ENCODE measurements around the gene TENT4A. TPM values are rescaled to one million over a fixed set of nuclear protein-coding genes. Genes with fewer than 3 reads are reported as not detected.

Gene TENT4A
- total RNA-seq, 1 experiment from 2014 or later: 29.2 TPM

- CTCF ChIA-PET: no interaction called here
- Mint-ChIP-seq H3K27me3 (ENCODE audit: low read depth) (no peaks in the 10 kb centered on the region), H3K4me1 (peaks cover 11% of the 10 kb centered on the region), H3K9me3 (no peaks in the 10 kb centered on the region), H3K36me3 (peaks cover 83% of the 10 kb centered on the region), H3K4me3 (no peak overlapping the region), H3K27ac (no peak overlapping the region)
- no peak for TF ChIP-seq RELA (CRISPR knock-in tag; IDR thresholded peaks at IDR 0.05; ENCODE audit: borderline replicate concordance)
- no peak for TF ChIP-seq AFF4 (CRISPR knock-in tag; IDR thresholded peaks at IDR 0.05; ENCODE audit: borderline replicate concordance)
- TF ChIP-seq ESRRA (CRISPR knock-in tag; IDR thresholded peaks at IDR 0.05; ENCODE audit: borderline replicate concordance): no peak
- TF ChIP-seq OVOL2 (CRISPR knock-in tag; IDR thresholded peaks at IDR 0.05; ENCODE audit: borderline replicate concordance): no peak
- TF ChIP-seq TCF7 (CRISPR knock-in tag; IDR thresholded peaks at IDR 0.05; ENCODE audit: low read depth): no peak
- TF ChIP-seq NFE2L1 (CRISPR knock-in tag; IDR thresholded peaks at IDR 0.05): no peak
- no peak for TF ChIP-seq ATF2 (CRISPR knock-in tag; IDR thresholded peaks at IDR 0.05; ENCODE audit: borderline replicate concordance, low read depth)
- TF ChIP-seq SP1 (CRISPR knock-in tag; conservative IDR thresholded peaks at IDR 0.05): no peak
- TF ChIP-seq ZBTB21 (CRISPR knock-in tag; IDR thresholded peaks at IDR 0.05; ENCODE audit: borderline replicate concordance): no peak
- TF ChIP-seq IRF2 (CRISPR knock-in tag; IDR thresholded peaks at IDR 0.05; ENCODE audit: borderline replicate concordance, low read depth): no peak
- no peak for TF ChIP-seq NFYB (CRISPR knock-in tag; conservative IDR thresholded peaks at IDR 0.05; ENCODE audit: low read depth)
- TF ChIP-seq ATF6 (CRISPR knock-in tag; IDR thresholded peaks at IDR 0.05): no peak
- no peak for TF ChIP-seq E2F4 (CRISPR knock-in tag; IDR thresholded peaks at IDR 0.05; ENCODE audit: borderline replicate concordance, low read depth)
- no peak for TF ChIP-seq ZNF512 (CRISPR knock-in tag; IDR thresholded peaks at IDR 0.05; ENCODE audit: borderline replicate concordance)
- TF ChIP-seq ZNF121 (CRISPR knock-in tag; IDR thresholded peaks at IDR 0.05): no peak
- POLR2A ChIA-PET: no interaction called here
- DNase-seq (ENCODE audit: low spot score) (no peak), ATAC-seq (no peak)
Observed at GRCh38 chr5:6752782-6753181, 39.5 kb downstream of the TENT4A start.

GRCh38 chr5:6753851-6754250 lies 40.6 kb downstream of the TENT4A start:
- POLR2A ChIA-PET: no interaction called here
- TF ChIP-seq ERG (CRISPR knock-in tag; IDR thresholded peaks at IDR 0.05): no peak
- TF ChIP-seq ZNF281 (CRISPR knock-in tag; IDR thresholded peaks at IDR 0.05): no peak
- TF ChIP-seq ESRRA (CRISPR knock-in tag; IDR thresholded peaks at IDR 0.05; ENCODE audit: borderline replicate concordance): no peak
- TF ChIP-seq GRHL2 (CRISPR knock-in tag; IDR thresholded peaks at IDR 0.05; ENCODE audit: insufficient replicate concordance, severe bottlenecking): no peak
- no peak for TF ChIP-seq OVOL2 (CRISPR knock-in tag; IDR thresholded peaks at IDR 0.05; ENCODE audit: borderline replicate concordance)
- no peak for TF ChIP-seq ZBTB21 (CRISPR knock-in tag; IDR thresholded peaks at IDR 0.05; ENCODE audit: borderline replicate concordance)
- no peak for TF ChIP-seq CREM (CRISPR knock-in tag; IDR thresholded peaks at IDR 0.05)
- no peak for TF ChIP-seq MLX (CRISPR knock-in tag; IDR thresholded peaks at IDR 0.05)

More at GRCh38 chr5:6753851-6754250, 40.6 kb downstream of the TENT4A start:
- peaks cover 77% of the 10 kb centered on the region for H3K36me3 Mint-ChIP-seq
- H3K27me3 Mint-ChIP-seq (ENCODE audit: low read depth): no peaks in the 10 kb centered on the region
- no peak for ATAC-seq
- CTCF ChIA-PET: no interaction called here
- no peaks in the 10 kb centered on the region for H3K9me3 Mint-ChIP-seq
- no peak overlapping the region for H3K27ac Mint-ChIP-seq
- DNase-seq (ENCODE audit: low spot score): no peak
- H3K4me1 Mint-ChIP-seq: peaks cover under 1% of the 10 kb centered on the region; the same call in 1 of the 2 replicates
- no peak overlapping the region for H3K4me3 Mint-ChIP-seq

All from WTC11 (cell line).